RWPE2 (cell line): ENCODE data around the gene SAMD14.
"Not testable (repeated sequence)": the region's sequence is repeated elsewhere in the genome, so short reads cannot be mapped to it uniquely, and the experiment has no call there.

Source experiments
- ATAC-seq: fragments of 200-7000 bp; cut with Tn5 transposase; 3 replicates; pipeline ENCODE4 v1.9.1; 2021; ENCODE audit warnings: low read depth
- DNase-seq: peaks from one replicate; pipeline ENCODE4 v3.0.0-alpha.2; 2020; ENCODE audit warnings: low spot score
- H3K27ac ChIP-seq: fragments of 450-650 bp; 2 replicates; pipeline ENCODE4 v1.5.1; 2017; ENCODE audit warnings: mild to moderate bottlenecking; ENCODE audit not compliant: poor library complexity, severe bottlenecking
- H3K27me3 ChIP-seq: fragments of 250-450 bp; sonication (Bioruptor Pico); 2 replicates; pipeline ENCODE4 v1.5.1; 2021; ENCODE audit warnings: mild to moderate bottlenecking, moderate library complexity; ENCODE audit not compliant: insufficient read depth, poor library complexity, severe bottlenecking
- H3K36me3 ChIP-seq: fragments of 250-450 bp; sonication (Bioruptor Pico); 2 replicates; pipeline ENCODE4 v1.5.1; 2020; ENCODE audit warnings: low read depth, mild to moderate bottlenecking, moderate library complexity
- H3K4me1 ChIP-seq: fragments of 250-450 bp; sonication (Bioruptor Pico); 2 replicates; pipeline ENCODE4 v1.5.1; 2021; ENCODE audit warnings: mild to moderate bottlenecking, moderate library complexity; ENCODE audit not compliant: insufficient read depth, poor library complexity, severe bottlenecking
- H3K4me3 ChIP-seq: fragments of 250-450 bp; sonication (Bioruptor Pico); 2 replicates; pipeline ENCODE4 v1.5.1; 2021; ENCODE audit warnings: mild to moderate bottlenecking, moderate library complexity; ENCODE audit not compliant: severe bottlenecking
- H3K9me3 ChIP-seq: fragments of 250-450 bp; sonication (Bioruptor Pico); 2 replicates; pipeline ENCODE4 v1.5.1; 2021; ENCODE audit warnings: mild to moderate bottlenecking, moderate library complexity; ENCODE audit not compliant: severe bottlenecking
- CTCF ChIP-seq: fragments of 450-650 bp; IDR thresholded peaks from one replicate; pipeline ENCODE4 v1.5.1; 2017; ENCODE audit warnings: mild to moderate bottlenecking, moderate library complexity; ENCODE audit not compliant: poor library complexity, severe bottlenecking

Gene SAMD14

DNA sequence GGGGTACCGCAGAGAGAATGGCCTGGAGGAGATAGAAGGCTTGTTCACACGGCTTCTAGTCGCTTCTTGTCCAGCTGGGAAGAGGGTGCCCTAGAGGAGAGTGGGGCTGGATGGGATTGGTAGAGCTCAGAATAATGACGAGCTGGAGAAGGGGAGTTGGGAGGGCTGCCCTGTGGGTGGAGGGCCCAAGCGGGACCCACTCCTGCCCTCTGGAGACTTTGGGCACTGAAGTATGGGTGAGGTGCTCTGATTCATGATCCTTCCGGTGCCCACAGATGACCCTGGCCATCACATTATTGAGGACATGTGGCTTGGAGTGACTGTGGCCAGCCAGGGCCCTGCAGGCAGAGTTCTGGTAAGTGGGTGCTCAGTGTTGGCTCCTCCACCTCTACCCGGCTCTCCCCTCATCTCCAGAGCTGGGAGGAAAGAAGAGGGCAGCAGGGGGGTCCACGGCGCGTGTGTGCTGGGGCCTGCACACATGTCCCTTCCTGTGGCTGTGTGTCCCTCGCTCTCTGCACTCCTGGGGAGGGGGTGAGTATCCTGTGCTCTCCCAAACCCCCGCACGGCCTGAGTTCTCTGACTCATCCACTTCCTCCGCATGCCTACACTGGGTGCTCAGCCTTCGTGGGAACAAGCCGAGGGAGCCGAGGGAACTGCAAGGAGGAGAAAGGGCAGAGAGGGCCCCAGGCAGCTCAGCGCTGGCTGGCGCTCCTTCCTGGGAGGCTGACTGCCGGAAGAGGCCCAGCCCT lies 65.5 kb downstream of the SAMD14 start:
- peaks cover 56% of the 10 kb centered on the region for H3K4me1 ChIP-seq
- no peaks in the 10 kb centered on the region for H3K9me3 ChIP-seq
- peak; percentile 58 for ATAC-seq
- peak; percentile 99 for DNase-seq
- no peaks in the 10 kb centered on the region for H3K27me3 ChIP-seq
- H3K36me3 ChIP-seq, result peaks cover 90% of the 10 kb centered on the region
- no peak overlapping the region for H3K4me3 ChIP-seq
- TF ChIP-seq CTCF, result no peak
- peak overlapping the region; percentile 100 for H3K27ac ChIP-seq

DNA sequence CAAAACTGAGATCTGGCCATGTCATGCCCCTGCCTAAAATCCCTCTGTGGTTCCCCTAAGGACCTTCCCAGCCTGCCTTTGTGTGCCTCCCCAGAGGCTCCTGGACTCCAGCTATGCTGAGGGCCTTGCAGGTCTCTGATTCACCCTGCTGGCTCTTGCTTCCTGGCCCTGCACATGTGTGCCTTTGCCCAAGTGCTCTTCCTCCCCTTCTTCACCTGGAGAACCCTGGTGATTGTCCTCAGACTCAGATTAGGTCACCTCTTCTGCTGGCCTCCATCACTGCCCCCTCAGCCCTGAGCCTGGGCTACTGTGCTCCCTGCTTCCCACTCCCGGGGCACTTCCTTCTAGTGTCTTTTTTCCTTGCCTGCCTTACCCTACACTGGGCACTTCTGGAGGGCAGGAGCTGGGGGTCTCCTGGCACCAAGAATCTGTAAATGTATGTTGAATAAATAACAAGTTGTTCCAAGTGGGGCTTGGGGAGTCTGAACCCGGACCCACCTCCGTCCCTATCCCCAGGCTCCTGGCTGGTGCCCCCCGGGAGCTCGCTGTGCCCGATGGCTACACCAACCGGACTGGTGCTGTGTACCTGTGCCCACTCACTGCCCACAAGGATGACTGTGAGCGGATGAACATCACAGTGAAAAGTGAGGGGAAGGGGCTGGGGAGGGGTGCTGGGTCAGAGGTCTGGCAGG lies 66.3 kb downstream of the SAMD14 start:
- H3K27me3 ChIP-seq, result no peaks in the 10 kb centered on the region
- DNase-seq, result peak; percentile 72
- peaks cover 90% of the 10 kb centered on the region for H3K36me3 ChIP-seq
- no peak for TF ChIP-seq CTCF
- no peak overlapping the region for H3K4me3 ChIP-seq
- H3K27ac ChIP-seq, result peak overlapping the region; percentile 100
- no peaks in the 10 kb centered on the region for H3K9me3 ChIP-seq
- peaks cover 58% of the 10 kb centered on the region for H3K4me1 ChIP-seq
- no peak for ATAC-seq

GRCh38 chr17:50062293-50063243 lies 67.4 kb downstream of the SAMD14 start:
- H3K9me3 ChIP-seq, result no peaks in the 10 kb centered on the region
- ATAC-seq, result peak; percentile 65
- DNase-seq, result peak; percentile 100
- TF ChIP-seq CTCF, result no peak
- H3K4me1 ChIP-seq, result peaks cover 58% of the 10 kb centered on the region
- H3K4me3 ChIP-seq, result peak overlapping the region; percentile 2
- no peaks in the 10 kb centered on the region for H3K27me3 ChIP-seq
- peak overlapping the region; percentile 100 for H3K27ac ChIP-seq
- H3K36me3 ChIP-seq, result peaks cover 90% of the 10 kb centered on the region

DNA sequence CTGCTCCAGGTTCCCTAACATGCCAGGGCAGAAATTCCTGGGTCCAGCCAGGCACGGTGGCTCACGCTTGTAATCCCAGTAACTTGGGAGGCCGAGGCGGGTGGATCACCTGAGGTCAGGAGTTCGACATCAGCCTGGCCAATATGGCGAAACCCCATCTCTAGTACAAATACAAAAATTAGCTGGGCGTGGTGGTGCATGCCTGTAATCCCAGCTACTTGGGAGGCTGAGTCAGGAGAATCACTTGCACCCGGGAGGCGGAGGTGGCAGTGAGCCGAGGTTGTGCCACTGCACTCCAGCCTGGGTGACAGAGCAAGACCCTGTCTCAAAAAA lies 68.3 kb downstream of the SAMD14 start:
- Histone ChIP-seq H3K36me3 (peaks cover 90% of the 10 kb centered on the region), H3K4me3 (peak overlapping the region; percentile 5), H3K27ac (peak overlapping the region; percentile 100), H3K4me1 (peaks cover 58% of the 10 kb centered on the region)
- not testable (repeated sequence) for ATAC-seq, H3K9me3 ChIP-seq, H3K27me3 ChIP-seq, DNase-seq
